Skeletal muscle satellite cell (primary cell): Measurements from ENCODE around the gene AKR7A2.

Experiments used
- H3K27me3 ChIP-seq: 2 replicates; pipeline ENCODE4 v1.7.0; 2013; ENCODE audit warnings: low read length; ENCODE audit not compliant: control insufficient read depth, insufficient read depth
- H3K36me3 ChIP-seq: 2 replicates; pipeline ENCODE4 v1.7.0; 2013; ENCODE audit warnings: mild to moderate bottlenecking, control low read depth, low read length; ENCODE audit not compliant: insufficient read depth
- H3K4me1 ChIP-seq: 2 replicates; pipeline ENCODE4 v1.7.0; 2013; ENCODE audit warnings: low read length; ENCODE audit not compliant: control insufficient read depth, insufficient read depth
- H3K4me2 ChIP-seq: 2 replicates; pipeline ENCODE4 v1.7.0; 2013; ENCODE audit warnings: mild to moderate bottlenecking, low read length
- H3K4me3 ChIP-seq: 2 replicates; pipeline ENCODE4 v1.7.0; 2013; ENCODE audit warnings: low read length
- H3K9ac ChIP-seq: 2 replicates; pipeline ENCODE4 v1.7.0; 2013; ENCODE audit warnings: mild to moderate bottlenecking, low read depth, low read length, moderate library complexity
- H3K9me3 ChIP-seq: replicated peaks from 2 replicates; pipeline ENCODE4 v1.7.0; 2013; ENCODE audit warnings: mild to moderate bottlenecking, control low read depth, low read length

Gene AKR7A2

GRCh38 chr1:19330449-19331135, 18.6 kb upstream of the AKR7A2 start:
- peaks cover 28% of the 10 kb centered on the region for H3K36me3 ChIP-seq
- H3K4me3 ChIP-seq: no peak overlapping the region
- H3K9me3 ChIP-seq: no peaks in the 10 kb centered on the region
- H3K4me1 ChIP-seq: no peaks in the 10 kb centered on the region
- no peaks in the 10 kb centered on the region for H3K27me3 ChIP-seq
- H3K9ac ChIP-seq: no peak overlapping the region
- H3K4me2 ChIP-seq: no peak overlapping the region

GRCh38 chr1:19329611-19330010, 17.7 kb upstream of the AKR7A2 start:
- H3K36me3 ChIP-seq: peaks cover 36% of the 10 kb centered on the region
- no peaks in the 10 kb centered on the region for H3K4me1 ChIP-seq
- no peak overlapping the region for H3K4me3 ChIP-seq
- H3K9ac ChIP-seq: no peak overlapping the region
- no peak overlapping the region for H3K4me2 ChIP-seq
- no peaks in the 10 kb centered on the region for H3K27me3 ChIP-seq
- H3K9me3 ChIP-seq: no peaks in the 10 kb centered on the region

- no peaks in the 10 kb centered on the region for H3K27me3 ChIP-seq
- H3K4me3 ChIP-seq: no peak overlapping the region
- peaks cover 39% of the 10 kb centered on the region for H3K36me3 ChIP-seq
- no peak overlapping the region for H3K9ac ChIP-seq
- H3K4me1 ChIP-seq: no peaks in the 10 kb centered on the region
- no peaks in the 10 kb centered on the region for H3K9me3 ChIP-seq
- no peak overlapping the region for H3K4me2 ChIP-seq
These were observed 17.2 kb upstream of the AKR7A2 start for GRCh38 chr1:19329188-19329587.

GRCh38 chr1:19328486-19328885, 16.5 kb upstream of the AKR7A2 start:
- no peak overlapping the region for H3K4me2 ChIP-seq
- no peak overlapping the region for H3K4me3 ChIP-seq
- no peak overlapping the region for H3K9ac ChIP-seq
- H3K9me3 ChIP-seq: no peaks in the 10 kb centered on the region
- no peaks in the 10 kb centered on the region for H3K27me3 ChIP-seq
- H3K4me1 ChIP-seq: no peaks in the 10 kb centered on the region
- H3K36me3 ChIP-seq: peaks cover 46% of the 10 kb centered on the region

- Histone ChIP-seq H3K9me3 (no peaks in the 10 kb centered on the region), H3K9ac (no peak overlapping the region), H3K4me1 (no peaks in the 10 kb centered on the region), H3K4me2 (no peak overlapping the region), H3K36me3 (peaks cover 46% of the 10 kb centered on the region), H3K4me3 (no peak overlapping the region), H3K27me3 (no peaks in the 10 kb centered on the region)
These were observed 15.8 kb upstream of the AKR7A2 start for GRCh38 chr1:19327736-19328135.

- Histone ChIP-seq H3K9ac (no peak overlapping the region), H3K4me3 (no peak overlapping the region), H3K4me1 (no peaks in the 10 kb centered on the region), H3K9me3 (no peaks in the 10 kb centered on the region), H3K36me3 (peaks cover 50% of the 10 kb centered on the region), H3K27me3 (no peaks in the 10 kb centered on the region), H3K4me2 (no peak overlapping the region)
These were observed 15.4 kb upstream of the AKR7A2 start for GRCh38 chr1:19327301-19327700.

- H3K27me3 ChIP-seq: no peaks in the 10 kb centered on the region
- no peak overlapping the region for H3K9ac ChIP-seq
- H3K36me3 ChIP-seq: peaks cover 50% of the 10 kb centered on the region
- H3K4me3 ChIP-seq: no peak overlapping the region
- H3K4me2 ChIP-seq: no peak overlapping the region
- no peaks in the 10 kb centered on the region for H3K4me1 ChIP-seq
- no peaks in the 10 kb centered on the region for H3K9me3 ChIP-seq
These were observed 14.8 kb upstream of the AKR7A2 start for GRCh38 chr1:19326748-19327065.

GRCh38 chr1:19325958-19326747, 14.2 kb upstream of the AKR7A2 start:
- Histone ChIP-seq H3K4me3 (no peak overlapping the region), H3K4me2 (no peak overlapping the region), H3K27me3 (no peaks in the 10 kb centered on the region), H3K36me3 (peaks cover 52% of the 10 kb centered on the region), H3K4me1 (no peaks in the 10 kb centered on the region), H3K9me3 (no peaks in the 10 kb centered on the region), H3K9ac (no peak overlapping the region)

GRCh38 chr1:19325368-19325957, 13.5 kb upstream of the AKR7A2 start:
- Histone ChIP-seq H3K4me2 (no peak overlapping the region), H3K9me3 (no peaks in the 10 kb centered on the region), H3K4me3 (no peak overlapping the region), H3K4me1 (no peaks in the 10 kb centered on the region), H3K9ac (no peak overlapping the region), H3K27me3 (no peaks in the 10 kb centered on the region), H3K36me3 (peaks cover 53% of the 10 kb centered on the region)

GRCh38 chr1:19324665-19324990, 12.7 kb upstream of the AKR7A2 start:
- Histone ChIP-seq H3K9ac (no peak overlapping the region), H3K4me3 (no peak overlapping the region), H3K36me3 (peaks cover 53% of the 10 kb centered on the region), H3K27me3 (no peaks in the 10 kb centered on the region), H3K9me3 (no peaks in the 10 kb centered on the region), H3K4me2 (no peak overlapping the region), H3K4me1 (no peaks in the 10 kb centered on the region)

GRCh38 chr1:19323987-19324664, 12.2 kb upstream of the AKR7A2 start:
- peaks cover 1% of the 10 kb centered on the region for H3K4me1 ChIP-seq
- H3K36me3 ChIP-seq: peaks cover 54% of the 10 kb centered on the region
- H3K4me3 ChIP-seq: no peak overlapping the region
- H3K9me3 ChIP-seq: no peaks in the 10 kb centered on the region
- no peak overlapping the region for H3K4me2 ChIP-seq
- no peak overlapping the region for H3K9ac ChIP-seq
- no peaks in the 10 kb centered on the region for H3K27me3 ChIP-seq
